Caco-2 (cell line): ENCODE measurements around the gene SINHCAF. TPM values are rescaled to one million over a fixed set of nuclear protein-coding genes. Genes with fewer than 3 reads are reported as not detected.

Experiments used
- BruUV-seq: library from RNA; stranded (reverse); fragments of 400-500 nt; replicated peaks from 2 replicates; lab custom pipeline; 2021; lab: Mats Ljungman, UMichigan
- CTCF ChIA-PET: fragments of 300-600 bp; sonication (Branson Sonifier 250); formaldehyde crosslinking; loops from one replicate; lab custom pipeline; 2022; ENCODE audit warnings: antibody characterized with exemption; lab: Charles Lee
- POLR2A ChIA-PET: fragments of 300-600 bp; sonication (Branson Sonifier 250); formaldehyde crosslinking; loops from one replicate; lab custom pipeline; 2022; ENCODE audit warnings: antibody characterized with exemption; lab: Charles Lee
- DNase-seq, 2 experiments: peaks; one replicate each; pipeline versions ENCODE4 v3.0.0 to v3.0.0-alpha.2; 2020 to 2022
- H3K27me3 ChIP-seq: replicated peaks from 2 replicates; pipeline ENCODE4 v1.6.0; 2011; ENCODE audit warnings: low read length; ENCODE audit not compliant: control insufficient read depth, insufficient read depth
- H3K36me3 ChIP-seq: 2 replicates; pipeline ENCODE4 v1.5.1; 2011; ENCODE audit warnings: low read length; ENCODE audit not compliant: control insufficient read depth, insufficient read depth
- H3K4me1 ChIP-seq: fragments of 250-450 bp; sonication (Bioruptor Pico); 2 replicates; pipeline ENCODE4 v1.5.1; 2020; ENCODE audit warnings: mild to moderate bottlenecking
- H3K4me3 ChIP-seq: 2 replicates; pipeline ENCODE4 v1.5.1; 2011; ENCODE audit warnings: low read depth, mild to moderate bottlenecking, control low read depth, low read length
- H3K9me3 ChIP-seq: fragments of 250-450 bp; sonication (Bioruptor Pico); 2 replicates; pipeline ENCODE4 v1.5.1; 2020; ENCODE audit warnings: mild to moderate bottlenecking, moderate library complexity
- H3K27ac Mint-ChIP-seq: one replicate; pipeline ENCODE4 v1.8.0; 2022; ENCODE audit warnings: mixed read lengths; ENCODE audit not compliant: unreplicated experiment
- H3K27me3 Mint-ChIP-seq: one replicate; pipeline ENCODE4 v1.8.0; 2022; ENCODE audit warnings: mixed read lengths; ENCODE audit not compliant: insufficient read depth, unreplicated experiment
- H3K36me3 Mint-ChIP-seq: one replicate; pipeline ENCODE4 v1.8.0; 2022; ENCODE audit warnings: mild to moderate bottlenecking, mixed read lengths; ENCODE audit not compliant: insufficient read depth, unreplicated experiment
- H3K4me1 Mint-ChIP-seq: one replicate; pipeline ENCODE4 v1.8.0; 2022; ENCODE audit warnings: low read depth, mixed read lengths; ENCODE audit not compliant: unreplicated experiment
- H3K4me3 Mint-ChIP-seq: one replicate; pipeline ENCODE4 v1.8.0; 2022; ENCODE audit warnings: mild to moderate bottlenecking, moderate library complexity, mixed read lengths; ENCODE audit not compliant: unreplicated experiment
- H3K9me3 Mint-ChIP-seq: one replicate; pipeline ENCODE4 v1.8.0; 2022; ENCODE audit warnings: mixed read lengths; ENCODE audit not compliant: unreplicated experiment
- intact Hi-C: fragments of 100-400 bp; cut with micrococcal nuclease; formaldehyde crosslinking; loops from one replicate; pipeline ENCODE4 v1.10.0; 2022; ENCODE audit not compliant: unreplicated experiment
- total RNA-seq: library from RNA; stranded (reverse); gene quantifications from 2 replicates; pipeline ENCODE4 v1.2.3, GENCODE V29; 2022
- TF ChIP-seq, protein P1 (sequence below), 2 experiments: fragments of 200-600 bp in 1 of 2; IDR thresholded peaks; 1 replicate in 1 of 2; 2 replicates in 1 of 2; pipeline versions ENCODE4 v1.5.1 to v1.8.0; 2011 to 2022; ENCODE audit warnings: antibody characterized with exemption in 1 of 2, control low read depth in 1 of 2, inconsistent platforms in 1 of 2, low read depth in 1 of 2, low read length in 1 of 2, mild to moderate bottlenecking in 1 of 2, moderate library complexity in 1 of 2; ENCODE audit not compliant: insufficient read depth in 1 of 2, severe bottlenecking in 1 of 2, unreplicated experiment in 1 of 2

SINHCAF gene
- total RNA-seq, 1 experiment from 2014 or later: 319 TPM

DNA sequence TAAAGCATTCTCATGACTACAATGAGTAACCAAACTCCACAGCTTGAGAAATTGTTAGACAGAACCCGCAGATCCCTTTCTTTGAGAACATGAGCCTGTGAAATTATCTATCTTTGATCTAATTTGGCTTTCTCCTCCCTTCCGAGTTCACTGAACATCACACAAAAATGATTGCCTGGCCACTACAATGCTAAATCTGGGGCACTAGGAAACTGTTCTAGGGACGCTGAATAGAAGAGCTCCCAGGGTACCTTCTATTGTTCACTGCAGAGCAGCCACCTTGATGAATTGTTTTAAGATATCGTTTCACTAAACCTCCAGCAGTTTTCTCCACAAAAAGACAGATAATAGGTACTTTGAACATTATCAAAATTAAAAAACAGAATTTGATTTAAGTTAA is 47.5 kb downstream of the SINHCAF start:
- no peaks in the 10 kb centered on the region for H3K27me3 ChIP-seq
- peaks cover 89% of the 10 kb centered on the region for H3K36me3 Mint-ChIP-seq
- TF ChIP-seq, protein P1, sequence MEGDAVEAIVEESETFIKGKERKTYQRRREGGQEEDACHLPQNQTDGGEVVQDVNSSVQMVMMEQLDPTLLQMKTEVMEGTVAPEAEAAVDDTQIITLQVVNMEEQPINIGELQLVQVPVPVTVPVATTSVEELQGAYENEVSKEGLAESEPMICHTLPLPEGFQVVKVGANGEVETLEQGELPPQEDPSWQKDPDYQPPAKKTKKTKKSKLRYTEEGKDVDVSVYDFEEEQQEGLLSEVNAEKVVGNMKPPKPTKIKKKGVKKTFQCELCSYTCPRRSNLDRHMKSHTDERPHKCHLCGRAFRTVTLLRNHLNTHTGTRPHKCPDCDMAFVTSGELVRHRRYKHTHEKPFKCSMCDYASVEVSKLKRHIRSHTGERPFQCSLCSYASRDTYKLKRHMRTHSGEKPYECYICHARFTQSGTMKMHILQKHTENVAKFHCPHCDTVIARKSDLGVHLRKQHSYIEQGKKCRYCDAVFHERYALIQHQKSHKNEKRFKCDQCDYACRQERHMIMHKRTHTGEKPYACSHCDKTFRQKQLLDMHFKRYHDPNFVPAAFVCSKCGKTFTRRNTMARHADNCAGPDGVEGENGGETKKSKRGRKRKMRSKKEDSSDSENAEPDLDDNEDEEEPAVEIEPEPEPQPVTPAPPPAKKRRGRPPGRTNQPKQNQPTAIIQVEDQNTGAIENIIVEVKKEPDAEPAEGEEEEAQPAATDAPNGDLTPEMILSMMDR (IDR thresholded peaks at IDR 0.05; ENCODE audit: insufficient read depth in 1 of 2, low read depth in 1 of 2, low read length in 1 of 2, severe bottlenecking in 1 of 2, unreplicated experiment in 1 of 2): no peak
- H3K4me3 ChIP-seq: no peak overlapping the region
- ChIA-PET CTCF (interaction anchor here (0.6 kb wide), 1 partner anchor 13 kb away, joined by 3 read pairs; no protein-coding TSS in a partner anchor), POLR2A (no interaction called here)
- no peak overlapping the region for H3K27ac Mint-ChIP-seq
- no peak overlapping the region for H3K4me3 Mint-ChIP-seq
- BruUV-seq: no TSS peak
- H3K4me1 ChIP-seq: no peaks in the 10 kb centered on the region
- no peaks in the 10 kb centered on the region for H3K27me3 Mint-ChIP-seq
- DNase-seq: no peak
- peaks cover 3% of the 10 kb centered on the region for H3K36me3 ChIP-seq
- intact Hi-C loops: no loop called here
- no peaks in the 10 kb centered on the region for H3K9me3 Mint-ChIP-seq
- peaks cover 5% of the 10 kb centered on the region for H3K4me1 Mint-ChIP-seq
- no peaks in the 10 kb centered on the region for H3K9me3 ChIP-seq

DNA sequence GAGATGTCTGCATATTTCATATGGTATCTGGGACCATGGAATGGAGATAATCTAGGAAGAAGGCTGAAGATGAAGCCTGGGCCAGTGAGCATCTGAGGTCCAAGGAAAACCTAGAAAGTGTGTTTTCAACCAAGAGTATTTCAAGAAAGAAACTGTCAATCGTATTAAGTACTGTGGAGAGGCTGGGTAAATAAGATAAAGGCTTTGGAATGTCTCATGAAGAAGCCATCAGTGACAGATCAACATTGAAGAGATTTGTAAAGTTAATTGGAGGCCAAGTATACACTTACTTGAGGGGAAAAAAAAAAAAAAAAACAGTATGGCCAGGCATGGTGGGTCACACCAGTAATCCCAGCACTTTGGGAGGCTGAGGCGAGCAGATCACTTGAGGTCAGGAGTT is 48.9 kb downstream of the SINHCAF start:
- H3K9me3 Mint-ChIP-seq: no peaks in the 10 kb centered on the region
- ChIA-PET CTCF (no interaction called here), POLR2A (no interaction called here)
- Histone ChIP-seq H3K4me1 (no peaks in the 10 kb centered on the region), H3K4me3 (no peak overlapping the region), H3K27me3 (no peaks in the 10 kb centered on the region), H3K9me3 (no peaks in the 10 kb centered on the region), H3K36me3 (peaks cover 3% of the 10 kb centered on the region)
- H3K27ac Mint-ChIP-seq: no peak overlapping the region
- TF ChIP-seq, protein P1 (IDR thresholded peaks at IDR 0.05; ENCODE audit: insufficient read depth in 1 of 2, low read depth in 1 of 2, low read length in 1 of 2, severe bottlenecking in 1 of 2, unreplicated experiment in 1 of 2): no peak
- no peaks in the 10 kb centered on the region for H3K27me3 Mint-ChIP-seq
- no peak for DNase-seq
- H3K36me3 Mint-ChIP-seq: peaks cover 88% of the 10 kb centered on the region
- BruUV-seq: no TSS peak
- H3K4me3 Mint-ChIP-seq: no peak overlapping the region
- intact Hi-C loops: no loop called here
- peaks cover 5% of the 10 kb centered on the region for H3K4me1 Mint-ChIP-seq

DNA sequence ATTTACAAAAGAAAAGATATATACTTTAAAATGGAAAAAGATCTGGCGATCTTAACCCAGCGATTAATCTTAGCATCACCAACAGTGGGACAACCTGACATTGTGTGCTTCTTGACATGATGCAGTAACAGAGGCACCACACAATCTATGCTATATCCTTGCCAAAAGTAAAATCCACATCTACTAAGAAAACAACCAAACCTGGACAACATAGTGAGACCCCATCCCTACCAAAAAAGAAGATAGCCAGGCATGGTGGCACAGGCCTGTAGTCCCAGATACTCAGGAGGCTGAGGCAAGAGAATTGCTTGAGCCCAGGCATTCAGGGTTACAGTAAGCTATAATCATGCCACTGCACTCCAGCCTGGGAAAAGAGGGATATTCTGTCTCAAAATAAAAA is 50.5 kb downstream of the SINHCAF start:
- no peak for DNase-seq
- no peaks in the 10 kb centered on the region for H3K9me3 Mint-ChIP-seq
- Histone ChIP-seq H3K4me1 (no peaks in the 10 kb centered on the region), H3K36me3 (peaks cover 3% of the 10 kb centered on the region), H3K9me3 (no peaks in the 10 kb centered on the region), H3K27me3 (no peaks in the 10 kb centered on the region), H3K4me3 (no peak overlapping the region)
- ChIA-PET CTCF (no interaction called here), POLR2A (no interaction called here)
- no peak overlapping the region for H3K4me3 Mint-ChIP-seq
- peaks cover 96% of the 10 kb centered on the region for H3K36me3 Mint-ChIP-seq
- TF ChIP-seq, protein P1 (IDR thresholded peaks at IDR 0.05; ENCODE audit: insufficient read depth in 1 of 2, low read depth in 1 of 2, low read length in 1 of 2, severe bottlenecking in 1 of 2, unreplicated experiment in 1 of 2): no peak
- intact Hi-C loops: no loop called here
- H3K27ac Mint-ChIP-seq: no peak overlapping the region
- BruUV-seq: no TSS peak
- no peaks in the 10 kb centered on the region for H3K27me3 Mint-ChIP-seq
- H3K4me1 Mint-ChIP-seq: peaks cover 5% of the 10 kb centered on the region
